ENCODE data around the gene ROR2. TPM values are rescaled to one million over a fixed set of nuclear protein-coding genes. Genes with fewer than 3 reads are reported as not detected.

Gene ROR2
- total and polyA plus RNA-seq, 2 of the 13 experiments (the other 11 are each of a cell fraction or from before 2014, with no cell fraction given) = not detected

- FAIRE-seq = no peak
These were observed 131.2 kb downstream of the ROR2 start for GRCh38 chr9:91818647-91819403.

GRCh38 chr9:91818225-91818585 is 131.8 kb downstream of the ROR2 start:
- Histone ChIP-seq H3K9me3 (ENCODE audit: low read length) (no peaks in the 10 kb centered on the region), H4K20me1 (ENCODE audit: insufficient read depth, low read length) (no peaks in the 10 kb centered on the region), H3K4me3 (replicated peaks in 1 of 3; ENCODE audit: insufficient read depth in 1 of 3, low read depth in 2 of 3, low read length in 3 of 3) (no peak overlapping the region), H3K4me1 (ENCODE audit: insufficient read depth, low read length) (no peaks in the 10 kb centered on the region), H3K79me2 (ENCODE audit: insufficient read depth, low read length) (no peaks in the 10 kb centered on the region), H3K27ac (ENCODE audit: extremely low read length, insufficient read depth, low read length) (no peak overlapping the region), H3K4me2 (ENCODE audit: low read depth, low read length) (no peak overlapping the region), H3K36me3 (replicated peaks in 1 of 2; ENCODE audit: control insufficient read depth in 1 of 2, insufficient read depth in 2 of 2, low read length in 2 of 2) (no peaks in the 10 kb centered on the region), H3K27me3 (ENCODE audit: control insufficient read depth in 1 of 2, insufficient read depth in 2 of 2, low read length in 2 of 2) (peaks cover 5 to 44% of the 10 kb centered on the region in 2 experiments; a peak in 4 of 5 replicates), H2AFZ (ENCODE audit: low read length) (no peak overlapping the region), H3K9ac (ENCODE audit: insufficient read depth, low read depth, low read length) (no peak overlapping the region)
- TF ChIP-seq ZNF501 (CRISPR knock-in tag; IDR thresholded peaks at IDR 0.05) (no peak), MAFF (IDR thresholded peaks at IDR 0.05; ENCODE audit: low read depth, low read length) (no peak), ARID4A (CRISPR knock-in tag; IDR thresholded peaks at IDR 0.05; ENCODE audit: borderline replicate concordance) (no peak), ARNT2 (CRISPR knock-in tag; IDR thresholded peaks at IDR 0.05; ENCODE audit: low read depth) (no peak), ZNF558 (CRISPR knock-in tag; IDR thresholded peaks at IDR 0.05; ENCODE audit: borderline replicate concordance) (no peak), ARNT (IDR thresholded peaks at IDR 0.05) (no peak), U2AF1 (optimal IDR thresholded peaks at IDR 0.05; ENCODE audit: low read depth, low read length) (no peak), STAT6 (CRISPR knock-in tag; IDR thresholded peaks at IDR 0.05; ENCODE audit: borderline replicate concordance) (no peak)
- ATAC-seq (no peak), DNase-seq (ENCODE audit: low spot score) (no peak), FAIRE-seq (no peak)
- no TSS peak for BruUV-seq (replicated peaks)
- in situ Hi-C loops (cut with HindIII; ENCODE audit: extremely low pct_ligation_motif_present, low pct_unique_long_range_greater_than_20kb) = no loop called here
- POLR2A ChIA-PET = no interaction called here
- WGBS (ENCODE audit: low lambda C conversion rate) = 17% methylated on average over 3 of the region's 3 CpGs
- CTCF ChIA-PET (ENCODE audit: low intra/inter-chr PET ratio, low total read pairs) = no interaction called here
- intact Hi-C loops (cut with micrococcal nuclease; ENCODE audit: unreplicated experiment) = no loop called here

More at GRCh38 chr9:91818647-91819403, 131.2 kb downstream of the ROR2 start:
- Histone ChIP-seq H3K4me2 (ENCODE audit: low read depth, low read length) (no peak overlapping the region), H3K9ac (ENCODE audit: insufficient read depth, low read depth, low read length) (no peak overlapping the region), H4K20me1 (ENCODE audit: insufficient read depth, low read length) (no peaks in the 10 kb centered on the region), H2AFZ (ENCODE audit: low read length) (no peak overlapping the region), H3K36me3 (replicated peaks in 1 of 2; ENCODE audit: control insufficient read depth in 1 of 2, insufficient read depth in 2 of 2, low read length in 2 of 2) (no peaks in the 10 kb centered on the region), H3K4me1 (ENCODE audit: insufficient read depth, low read length) (no peaks in the 10 kb centered on the region), H3K4me3 (replicated peaks in 1 of 3; ENCODE audit: insufficient read depth in 1 of 3, low read depth in 2 of 3, low read length in 3 of 3) (no peak overlapping the region), H3K27me3 (ENCODE audit: control insufficient read depth in 1 of 2, insufficient read depth in 2 of 2, low read length in 2 of 2) (peaks cover 5 to 40% of the 10 kb centered on the region in 2 experiments; a peak in 4 of 5 replicates), H3K9me3 (ENCODE audit: low read length) (no peaks in the 10 kb centered on the region), H3K79me2 (ENCODE audit: insufficient read depth, low read length) (no peaks in the 10 kb centered on the region), H3K27ac (ENCODE audit: extremely low read length, insufficient read depth, low read length) (no peak overlapping the region)
- WGBS (ENCODE audit: low lambda C conversion rate) = 44% methylated on average over 8 of the region's 15 CpGs
- intact Hi-C loops (cut with micrococcal nuclease; ENCODE audit: unreplicated experiment) = no loop called here
- TF ChIP-seq HDAC6 (IDR thresholded peaks at IDR 0.05; ENCODE audit: low read depth, low read length) = no peak
- TF ChIP-seq, protein P1, sequence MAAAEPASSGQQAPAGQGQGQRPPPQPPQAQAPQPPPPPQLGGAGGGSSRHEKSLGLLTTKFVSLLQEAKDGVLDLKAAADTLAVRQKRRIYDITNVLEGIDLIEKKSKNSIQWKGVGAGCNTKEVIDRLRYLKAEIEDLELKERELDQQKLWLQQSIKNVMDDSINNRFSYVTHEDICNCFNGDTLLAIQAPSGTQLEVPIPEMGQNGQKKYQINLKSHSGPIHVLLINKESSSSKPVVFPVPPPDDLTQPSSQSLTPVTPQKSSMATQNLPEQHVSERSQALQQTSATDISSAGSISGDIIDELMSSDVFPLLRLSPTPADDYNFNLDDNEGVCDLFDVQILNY (CRISPR knock-in tag; conservative IDR thresholded peaks at IDR 0.05) = no peak
- TF ChIP-seq KLF9 (CRISPR knock-in tag; IDR thresholded peaks at IDR 0.05; ENCODE audit: low read depth) = no peak
- in situ Hi-C loops (cut with HindIII; ENCODE audit: extremely low pct_ligation_motif_present, low pct_unique_long_range_greater_than_20kb) = no loop called here
- ATAC-seq (no peak), DNase-seq (ENCODE audit: low spot score) (no peak)
- ChIA-PET POLR2A (no interaction called here), CTCF (ENCODE audit: low intra/inter-chr PET ratio, low total read pairs) (no interaction called here)
- BruUV-seq (replicated peaks) = no TSS peak
